ENCODE data around the gene SLC23A1.

DNA sequence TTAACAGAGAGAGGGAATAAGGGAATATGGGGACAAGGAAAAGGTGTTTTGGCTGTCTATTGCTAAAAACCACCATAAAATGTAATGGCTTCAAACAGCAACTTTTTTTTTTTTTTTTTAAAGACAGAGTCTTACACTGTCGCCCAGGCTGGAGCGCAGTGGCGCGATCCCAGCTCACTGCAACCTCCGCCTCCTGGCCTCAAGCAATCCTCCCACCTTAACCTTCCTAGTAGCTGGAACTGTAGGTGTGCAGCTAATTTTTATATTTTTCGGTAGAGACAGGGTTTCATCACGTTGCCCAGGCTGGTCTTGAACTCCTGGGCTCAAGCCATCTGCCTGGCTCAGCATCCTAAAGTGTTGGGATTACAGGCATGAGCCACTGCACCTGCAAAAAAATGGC, 25.1 kb upstream of the SLC23A1 start:
- no peak for TF ChIP-seq YY1 (IDR thresholded peaks at IDR 0.05; ENCODE audit: low read depth)
- TF ChIP-seq, protein P1, sequence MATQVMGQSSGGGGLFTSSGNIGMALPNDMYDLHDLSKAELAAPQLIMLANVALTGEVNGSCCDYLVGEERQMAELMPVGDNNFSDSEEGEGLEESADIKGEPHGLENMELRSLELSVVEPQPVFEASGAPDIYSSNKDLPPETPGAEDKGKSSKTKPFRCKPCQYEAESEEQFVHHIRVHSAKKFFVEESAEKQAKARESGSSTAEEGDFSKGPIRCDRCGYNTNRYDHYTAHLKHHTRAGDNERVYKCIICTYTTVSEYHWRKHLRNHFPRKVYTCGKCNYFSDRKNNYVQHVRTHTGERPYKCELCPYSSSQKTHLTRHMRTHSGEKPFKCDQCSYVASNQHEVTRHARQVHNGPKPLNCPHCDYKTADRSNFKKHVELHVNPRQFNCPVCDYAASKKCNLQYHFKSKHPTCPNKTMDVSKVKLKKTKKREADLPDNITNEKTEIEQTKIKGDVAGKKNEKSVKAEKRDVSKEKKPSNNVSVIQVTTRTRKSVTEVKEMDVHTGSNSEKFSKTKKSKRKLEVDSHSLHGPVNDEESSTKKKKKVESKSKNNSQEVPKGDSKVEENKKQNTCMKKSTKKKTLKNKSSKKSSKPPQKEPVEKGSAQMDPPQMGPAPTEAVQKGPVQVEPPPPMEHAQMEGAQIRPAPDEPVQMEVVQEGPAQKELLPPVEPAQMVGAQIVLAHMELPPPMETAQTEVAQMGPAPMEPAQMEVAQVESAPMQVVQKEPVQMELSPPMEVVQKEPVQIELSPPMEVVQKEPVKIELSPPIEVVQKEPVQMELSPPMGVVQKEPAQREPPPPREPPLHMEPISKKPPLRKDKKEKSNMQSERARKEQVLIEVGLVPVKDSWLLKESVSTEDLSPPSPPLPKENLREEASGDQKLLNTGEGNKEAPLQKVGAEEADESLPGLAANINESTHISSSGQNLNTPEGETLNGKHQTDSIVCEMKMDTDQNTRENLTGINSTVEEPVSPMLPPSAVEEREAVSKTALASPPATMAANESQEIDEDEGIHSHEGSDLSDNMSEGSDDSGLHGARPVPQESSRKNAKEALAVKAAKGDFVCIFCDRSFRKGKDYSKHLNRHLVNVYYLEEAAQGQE (IDR thresholded peaks at IDR 0.05; ENCODE audit: low read depth) = no peak
- no peak for TF ChIP-seq CEBPB (IDR thresholded peaks at IDR 0.05)
- TF ChIP-seq CREB1 (IDR thresholded peaks at IDR 0.05; ENCODE audit: low read depth) = no peak
- TF ChIP-seq TAF1 (IDR thresholded peaks at IDR 0.05; ENCODE audit: low read depth) = no peak
- no peak for TF ChIP-seq TEAD4 (IDR thresholded peaks at IDR 0.05)
- TF ChIP-seq, protein P2, sequence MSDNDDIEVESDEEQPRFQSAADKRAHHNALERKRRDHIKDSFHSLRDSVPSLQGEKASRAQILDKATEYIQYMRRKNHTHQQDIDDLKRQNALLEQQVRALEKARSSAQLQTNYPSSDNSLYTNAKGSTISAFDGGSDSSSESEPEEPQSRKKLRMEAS (IDR thresholded peaks at IDR 0.05) = no peak
- TF ChIP-seq EP300 (IDR thresholded peaks at IDR 0.05; ENCODE audit: borderline replicate concordance) = no peak
- no peak for TF ChIP-seq TCF12 (IDR thresholded peaks at IDR 0.05; ENCODE audit: low read depth)
- TF ChIP-seq EGR1 (IDR thresholded peaks at IDR 0.05) = no peak
- no peak for TF ChIP-seq NFIC (IDR thresholded peaks at IDR 0.05)
- TF ChIP-seq RAD21 (IDR thresholded peaks at IDR 0.05; ENCODE audit: low read depth) = no peak
- no peak for TF ChIP-seq ZBTB7A (IDR thresholded peaks at IDR 0.05; ENCODE audit: low read depth)

Measured in Ishikawa (cell line).